ENCODE results near the gene NRXN2. TPM values are rescaled to one million over a fixed set of nuclear protein-coding genes. Genes with fewer than 3 reads are reported as not detected.
A peak's percentile ranks its signal among the peaks of the same experiment; 100 is the strongest.

Gene NRXN2
- total and polyA plus RNA-seq, 4 donors, result 2.6 to 35.9 (median 15.6) TPM

GRCh38 chr11:64720167-64720566, 2.8 kb downstream of the NRXN2 start:
- intact Hi-C loops (cut with DNase I), result loop anchor here in 1 of 2 donors (5.0 kb wide), 1 partner anchor 63 kb away; no protein-coding TSS in a partner anchor
- no peaks in the 10 kb centered on the region for H3K27me3 ChIP-seq (ENCODE audit: control insufficient read depth in 1 of 2, insufficient read depth in 2 of 2, low read length in 1 of 2)
- DNase-seq (peak in 1 of 2 donors; percentile 68), ATAC-seq (ENCODE audit: low FRiP score) (no peak)
- H3K9me3 ChIP-seq (ENCODE audit: control insufficient read depth, low read length), result no peaks in the 10 kb centered on the region
- no peaks in the 10 kb centered on the region for H3K36me3 ChIP-seq (ENCODE audit: control insufficient read depth in 1 of 2, insufficient read depth in 2 of 2, low read length in 1 of 2)
- no peaks in the 10 kb centered on the region for H3K4me1 ChIP-seq (ENCODE audit: control insufficient read depth in 1 of 2, insufficient read depth in 2 of 2, low read length in 2 of 2)
- no peak overlapping the region for H3K27ac ChIP-seq (ENCODE audit: low read depth in 1 of 2, low read length in 2 of 2)
- H3K4me3 ChIP-seq (ENCODE audit: low read length in 2 of 2), result no peak overlapping the region
- 83 to 85% methylated on average over 9 of the region's 9 CpGs for WGBS, 2 donors

- H3K36me3 ChIP-seq (ENCODE audit: control insufficient read depth in 1 of 2, insufficient read depth in 2 of 2, low read length in 1 of 2), result no peaks in the 10 kb centered on the region
- DNase-seq (peak in 1 of 2 donors; percentile 55), ATAC-seq (ENCODE audit: low FRiP score) (no peak)
- H3K4me1 ChIP-seq (ENCODE audit: control insufficient read depth in 1 of 2, insufficient read depth in 2 of 2, low read length in 2 of 2), result no peaks in the 10 kb centered on the region
- H3K27ac ChIP-seq (ENCODE audit: low read depth in 1 of 2, low read length in 2 of 2), result no peak overlapping the region
- no peak overlapping the region for H3K4me3 ChIP-seq (ENCODE audit: low read length in 2 of 2)
- no peaks in the 10 kb centered on the region for H3K27me3 ChIP-seq (ENCODE audit: control insufficient read depth in 1 of 2, insufficient read depth in 2 of 2, low read length in 1 of 2)
- H3K9me3 ChIP-seq (ENCODE audit: control insufficient read depth, low read length), result no peaks in the 10 kb centered on the region
- intact Hi-C loops (cut with DNase I), result no loop called here
- WGBS, 2 donors, result 92 to 93% methylated on average over 10 of the region's 10 CpGs
Observed at GRCh38 chr11:64719406-64719805, 3.6 kb downstream of the NRXN2 start.

GRCh38 chr11:64718780-64719124, 4.2 kb downstream of the NRXN2 start:
- ATAC-seq (ENCODE audit: low FRiP score), result no peak
- Histone ChIP-seq H3K9me3 (ENCODE audit: control insufficient read depth, low read length) (no peaks in the 10 kb centered on the region), H3K4me3 (ENCODE audit: low read length in 2 of 2) (no peak overlapping the region), H3K27ac (ENCODE audit: low read depth in 1 of 2, low read length in 2 of 2) (no peak overlapping the region), H3K4me1 (ENCODE audit: control insufficient read depth in 1 of 2, insufficient read depth in 2 of 2, low read length in 2 of 2) (no peaks in the 10 kb centered on the region), H3K36me3 (ENCODE audit: control insufficient read depth in 1 of 2, insufficient read depth in 2 of 2, low read length in 1 of 2) (no peaks in the 10 kb centered on the region), H3K27me3 (ENCODE audit: control insufficient read depth in 1 of 2, insufficient read depth in 2 of 2, low read length in 1 of 2) (no peaks in the 10 kb centered on the region)
- whole genome bisulfite sequencing, 2 donors, result 70 to 86% methylated on average over 3 to 4 of the region's 4 CpGs
- intact Hi-C loops (cut with DNase I), result no loop called here
- no peak for DNase-seq

GRCh38 chr11:64718084-64718779, 4.8 kb downstream of the NRXN2 start:
- WGBS, 2 donors, result 85 to 88% methylated on average over 15 of the region's 15 CpGs
- DNase-seq (peak in 1 of 2 donors; percentile 57), ATAC-seq (ENCODE audit: low FRiP score) (no peak)
- H3K9me3 ChIP-seq (ENCODE audit: control insufficient read depth, low read length), result no peaks in the 10 kb centered on the region
- no peaks in the 10 kb centered on the region for H3K27me3 ChIP-seq (ENCODE audit: control insufficient read depth in 1 of 2, insufficient read depth in 2 of 2, low read length in 1 of 2)
- no peak overlapping the region for H3K27ac ChIP-seq (ENCODE audit: low read depth in 1 of 2, low read length in 2 of 2)
- no peaks in the 10 kb centered on the region for H3K36me3 ChIP-seq (ENCODE audit: control insufficient read depth in 1 of 2, insufficient read depth in 2 of 2, low read length in 1 of 2)
- intact Hi-C loops (cut with DNase I), result no loop called here
- H3K4me1 ChIP-seq (ENCODE audit: control insufficient read depth in 1 of 2, insufficient read depth in 2 of 2, low read length in 2 of 2), result no peaks in the 10 kb centered on the region
- no peak overlapping the region for H3K4me3 ChIP-seq (ENCODE audit: low read length in 2 of 2)

GRCh38 chr11:64717268-64717578, 5.8 kb downstream of the NRXN2 start:
- Histone ChIP-seq H3K36me3 (ENCODE audit: control insufficient read depth in 1 of 2, insufficient read depth in 2 of 2, low read length in 1 of 2) (no peaks in the 10 kb centered on the region), H3K27me3 (ENCODE audit: control insufficient read depth in 1 of 2, insufficient read depth in 2 of 2, low read length in 1 of 2) (no peaks in the 10 kb centered on the region), H3K27ac (ENCODE audit: low read depth in 1 of 2, low read length in 2 of 2) (no peak overlapping the region), H3K4me1 (ENCODE audit: control insufficient read depth in 1 of 2, insufficient read depth in 2 of 2, low read length in 2 of 2) (no peaks in the 10 kb centered on the region), H3K9me3 (ENCODE audit: control insufficient read depth, low read length) (no peaks in the 10 kb centered on the region), H3K4me3 (ENCODE audit: low read length in 2 of 2) (no peak overlapping the region)
- intact Hi-C loops (cut with DNase I), result no loop called here
- WGBS, 2 donors, result 79 to 85% methylated on average over 4 of the region's 4 CpGs
- DNase-seq, result peak in 1 of 2 donors; percentile 50
- ATAC-seq (ENCODE audit: low FRiP score), result no peak

- DNase-seq, result peak in 1 of 2 donors; percentile 65
Observed at GRCh38 chr11:64716473-64717267, 6.3 kb downstream of the NRXN2 start.

GRCh38 chr11:64715756-64716472, 7.1 kb downstream of the NRXN2 start:
- peaks cover 0 to 1% of the 10 kb centered on the region in 2 donors for H3K27me3 ChIP-seq (ENCODE audit: control insufficient read depth in 1 of 2, insufficient read depth in 2 of 2, low read length in 1 of 2)
- no peaks in the 10 kb centered on the region for H3K36me3 ChIP-seq (ENCODE audit: control insufficient read depth in 1 of 2, insufficient read depth in 2 of 2, low read length in 1 of 2)
- H3K4me3 ChIP-seq (ENCODE audit: low read length in 2 of 2), result no peak overlapping the region
- no peaks in the 10 kb centered on the region for H3K4me1 ChIP-seq (ENCODE audit: control insufficient read depth in 1 of 2, insufficient read depth in 2 of 2, low read length in 2 of 2)
- ATAC-seq (ENCODE audit: low FRiP score), result no peak
- H3K9me3 ChIP-seq (ENCODE audit: control insufficient read depth, low read length), result no peaks in the 10 kb centered on the region
- no peak overlapping the region for H3K27ac ChIP-seq (ENCODE audit: low read depth in 1 of 2, low read length in 2 of 2)
- peak in 1 of 2 donors; percentile 9 for DNase-seq
- intact Hi-C loops (cut with DNase I), result no loop called here
- 47 to 54% methylated on average over 13 of the region's 13 CpGs for WGBS, 2 donors

More at GRCh38 chr11:64716473-64717267, 6.3 kb downstream of the NRXN2 start:
- Histone ChIP-seq H3K4me1 (ENCODE audit: control insufficient read depth in 1 of 2, insufficient read depth in 2 of 2, low read length in 2 of 2) (no peaks in the 10 kb centered on the region), H3K27me3 (ENCODE audit: control insufficient read depth in 1 of 2, insufficient read depth in 2 of 2, low read length in 1 of 2) (peaks cover 0 to 1% of the 10 kb centered on the region in 2 donors), H3K4me3 (ENCODE audit: low read length in 2 of 2) (no peak overlapping the region), H3K27ac (ENCODE audit: low read depth in 1 of 2, low read length in 2 of 2) (no peak overlapping the region), H3K9me3 (ENCODE audit: control insufficient read depth, low read length) (no peaks in the 10 kb centered on the region), H3K36me3 (ENCODE audit: control insufficient read depth in 1 of 2, insufficient read depth in 2 of 2, low read length in 1 of 2) (no peaks in the 10 kb centered on the region)
- WGBS, 2 donors, result 56 to 60% methylated on average over 19 to 21 of the region's 21 CpGs
- intact Hi-C loops (cut with DNase I), result no loop called here
- no peak for ATAC-seq (ENCODE audit: low FRiP score)

- intact Hi-C loops (cut with DNase I), result no loop called here
- ATAC-seq (ENCODE audit: low FRiP score) (no peak), DNase-seq (no peak)
- 73 to 83% methylated on average over 5 of the region's 5 CpGs for WGBS, 2 donors
- Histone ChIP-seq H3K4me3 (ENCODE audit: low read length in 2 of 2) (no peak overlapping the region), H3K9me3 (ENCODE audit: control insufficient read depth, low read length) (no peaks in the 10 kb centered on the region), H3K27ac (ENCODE audit: low read depth in 1 of 2, low read length in 2 of 2) (no peak overlapping the region), H3K4me1 (ENCODE audit: control insufficient read depth in 1 of 2, insufficient read depth in 2 of 2, low read length in 2 of 2) (no peaks in the 10 kb centered on the region), H3K36me3 (ENCODE audit: control insufficient read depth in 1 of 2, insufficient read depth in 2 of 2, low read length in 1 of 2) (no peaks in the 10 kb centered on the region), H3K27me3 (ENCODE audit: control insufficient read depth in 1 of 2, insufficient read depth in 2 of 2, low read length in 1 of 2) (peaks cover 0 to 1% of the 10 kb centered on the region in 2 donors)
Observed at GRCh38 chr11:64715110-64715509, 7.9 kb downstream of the NRXN2 start.
